ENCODE data around the gene KRTAP1-3. TPM values are rescaled to one million over a fixed set of nuclear protein-coding genes. Genes with fewer than 3 reads are reported as not detected.

The KRTAP1-3 gene
- total RNA-seq, 1 donor from 2014 or later, result not detected

Small RNAs within 50 kb of the gene (small RNA-seq; reads per million reads assigned to genes)
- gene KRTAP3-4P, result not detected

Other genes with a start within 250 kb of the KRTAP1-3 start
- not detected for gene KRT28, start 234.9 kb downstream of the KRTAP1-3 start, total RNA-seq
- 2.4 TPM for gene KRT10, start 212.3 kb downstream of the KRTAP1-3 start, total RNA-seq
- gene KRT12, start 167.7 kb downstream of the KRTAP1-3 start, total RNA-seq, result not detected
- not detected for gene KRT20, start 149.6 kb downstream of the KRTAP1-3 start, total RNA-seq
- gene KRT23, start 97.2 kb downstream of the KRTAP1-3 start, total RNA-seq, result 0.41 TPM
- not detected for gene KRT39, start 67.9 kb downstream of the KRTAP1-3 start, total RNA-seq
- not detected for gene KRT40, start 50.5 kb downstream of the KRTAP1-3 start, total RNA-seq
- gene KRTAP3-3, start 40.7 kb downstream of the KRTAP1-3 start, total RNA-seq, result not detected
- not detected for gene KRTAP3-2, start 35.0 kb downstream of the KRTAP1-3 start, total RNA-seq
- gene KRTAP3-1, start 25.7 kb downstream of the KRTAP1-3 start, total RNA-seq, result not detected
- not detected for gene KRTAP1-5, start 7.7 kb downstream of the KRTAP1-3 start, total RNA-seq
- not detected for gene KRTAP1-4, start 4.7 kb downstream of the KRTAP1-3 start, total RNA-seq
- gene KRTAP1-1, start 6.6 kb upstream of the KRTAP1-3 start, total RNA-seq, result not detected
- gene KRTAP2-1, start 12.4 kb upstream of the KRTAP1-3 start, total RNA-seq, result not detected
- not detected for gene KRTAP2-2, start 20.4 kb upstream of the KRTAP1-3 start, total RNA-seq
- not detected for gene KRTAP2-3, start 25.2 kb upstream of the KRTAP1-3 start, total RNA-seq
- gene KRTAP2-4, start 31.0 kb upstream of the KRTAP1-3 start, total RNA-seq, result not detected
- gene KRTAP4-7, start 49.3 kb upstream of the KRTAP1-3 start, total RNA-seq, result not detected
- not detected for gene KRTAP4-8, start 63.3 kb upstream of the KRTAP1-3 start, total RNA-seq
- gene KRTAP4-16, start 67.3 kb upstream of the KRTAP1-3 start, total RNA-seq, result not detected
- not detected for gene KRTAP4-9, start 70.5 kb upstream of the KRTAP1-3 start, total RNA-seq
- gene KRTAP4-11, start 83.5 kb upstream of the KRTAP1-3 start, total RNA-seq, result not detected
- not detected for gene KRTAP4-12, start 89.3 kb upstream of the KRTAP1-3 start, total RNA-seq
- gene KRTAP4-6, start 105.7 kb upstream of the KRTAP1-3 start, total RNA-seq, result not detected
- not detected for gene KRTAP4-5, start 115.0 kb upstream of the KRTAP1-3 start, total RNA-seq
- not detected for gene KRTAP4-4, start 125.9 kb upstream of the KRTAP1-3 start, total RNA-seq
- gene KRTAP4-3, start 133.3 kb upstream of the KRTAP1-3 start, total RNA-seq, result not detected
- gene KRTAP4-2, start 143.3 kb upstream of the KRTAP1-3 start, total RNA-seq, result not detected
- gene KRTAP4-1, start 150.0 kb upstream of the KRTAP1-3 start, total RNA-seq, result not detected
- gene KRTAP9-1, start 155.0 kb upstream of the KRTAP1-3 start, total RNA-seq, result not detected
- not detected for gene KRTAP9-2, start 191.8 kb upstream of the KRTAP1-3 start, total RNA-seq
- not detected for gene KRTAP9-3, start 197.6 kb upstream of the KRTAP1-3 start, total RNA-seq
- gene KRTAP9-8, start 203.1 kb upstream of the KRTAP1-3 start, total RNA-seq, result not detected
- not detected for gene KRTAP9-4, start 214.8 kb upstream of the KRTAP1-3 start, total RNA-seq
- gene KRTAP9-9, start 220.5 kb upstream of the KRTAP1-3 start, total RNA-seq, result not detected
- gene KRTAP9-6, start 230.5 kb upstream of the KRTAP1-3 start, total RNA-seq, result not detected
- gene KRTAP9-7, start 240.8 kb upstream of the KRTAP1-3 start, total RNA-seq, result not detected